Lower lobe of right lung (tissue), 2 donors: ENCODE data around the gene RUVBL1. TPM values are rescaled to one million over a fixed set of nuclear protein-coding genes. Genes with fewer than 3 reads are reported as not detected.

ENCODE experiments used
- ATAC-seq, 2 donors: fragments of 200-7000 bp; cut with Tn5 transposase; one replicate each; pipeline ENCODE4 v1.9.1; 2020 to 2022; ENCODE audit warnings: mild to moderate bottlenecking in 2 of 2, moderate library complexity in 2 of 2
- DNase-seq: peaks from one replicate; pipeline ENCODE4 v3.0.0-alpha.2; 2020
- H3K27ac ChIP-seq: fragments of 200-600 bp; one replicate; pipeline ENCODE4 v1.8.0; 2022
- H3K27me3 ChIP-seq: fragments of 200-600 bp; one replicate; pipeline ENCODE4 v1.8.0; 2022; ENCODE audit warnings: low read depth
- H3K36me3 ChIP-seq: fragments of 200-600 bp; one replicate; pipeline ENCODE4 v1.8.0; 2022; ENCODE audit warnings: mild to moderate bottlenecking
- H3K4me1 ChIP-seq: fragments of 200-600 bp; one replicate; pipeline ENCODE4 v1.8.0; 2022
- H3K4me3 ChIP-seq: fragments of 200-600 bp; one replicate; pipeline ENCODE4 v1.8.0; 2022; ENCODE audit warnings: mild to moderate bottlenecking
- H3K9me3 ChIP-seq: fragments of 200-600 bp; one replicate; pipeline ENCODE4 v1.8.0; 2022
- CTCF ChIP-seq: fragments of 200-600 bp; IDR thresholded peaks from one replicate; pipeline ENCODE4 v1.8.0; 2022; ENCODE audit warnings: antibody characterized with exemption, mild to moderate bottlenecking
- intact Hi-C: fragments of 100-400 bp; cut with DNase I; formaldehyde crosslinking; loops from one replicate; pipeline ENCODE4 v1.11.0; 2022
- long read RNA-seq: library from polyadenylated mRNA; unstranded; transcript quantifications from one replicate; pipeline ENCODE4 v2.0.0, GENCODE V29; 2021
- total RNA-seq: library from RNA; stranded (reverse); fragmentation: NEBNext Ultra II Directional; extraction: Animal tissue kit (Norgen Biotek cat#: 25700); gene quantifications from one replicate; pipeline ENCODE4 v1.2.1, GENCODE V29; 2021
- donor health status: DM: no; HTN: yes; CAD: no; lungs with severe emphysema.

Gene RUVBL1
- 21.4 TPM for total RNA-seq
- long read RNA-seq, transcript RUVBL1-201 (11 exons, 1,761 nt), result major isoform, 25 of 88 reads
- long read RNA-seq, partial matches to known transcripts, result 3 of 88 reads
- long read RNA-seq, other reads (novel, unspliced or antisense), result 60 of 88 reads

DNA sequence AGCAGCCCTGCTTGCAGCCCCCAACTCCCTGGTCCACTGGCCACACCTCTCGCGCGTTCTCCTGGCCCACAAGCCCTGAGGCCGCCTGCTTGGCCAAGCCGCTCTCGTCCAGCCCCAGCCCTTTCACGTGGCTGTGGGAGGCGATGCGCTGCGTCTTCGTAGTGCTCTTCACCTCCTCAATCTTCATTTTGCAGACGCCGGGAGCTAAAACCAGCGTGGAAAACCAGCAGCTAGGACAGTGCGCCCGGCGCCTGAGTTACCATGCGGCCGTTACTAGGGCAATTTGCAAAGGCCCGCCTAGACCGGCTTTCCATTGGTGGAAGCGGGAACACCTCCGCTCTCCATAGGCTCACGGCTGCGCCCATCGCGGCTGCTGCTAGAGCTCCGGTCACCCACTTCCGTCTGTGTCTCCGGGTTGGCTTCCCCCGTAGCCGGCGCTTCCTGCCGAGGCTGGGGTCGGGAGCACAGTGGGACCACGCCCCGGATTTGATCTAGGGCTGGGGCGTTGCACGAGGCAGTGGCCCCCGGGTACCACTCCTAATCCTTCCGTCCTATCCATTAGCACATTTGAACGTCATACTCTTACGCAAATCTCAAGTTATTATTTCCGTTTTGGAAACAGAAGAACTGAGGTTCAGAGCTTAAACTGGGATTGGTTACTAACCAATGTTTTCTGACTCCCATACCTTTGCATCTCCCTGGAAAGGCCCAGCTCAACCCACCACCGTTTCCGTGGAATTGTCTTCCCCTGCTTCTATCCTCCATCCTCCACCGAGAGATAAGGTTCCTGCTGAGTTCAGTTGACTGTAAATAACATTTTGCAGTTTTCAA, at the start of gene RUVBL1:
Gene RUVBL1 (minus strand): TSS at position 275 of the 831 bp plus-strand sequence. CDS start 88 bp downstream, at position 187.
- no peaks in the 10 kb centered on the region for H3K36me3 ChIP-seq
- DNase-seq, result peak; percentile 99
- H3K27me3 ChIP-seq, result no peaks in the 10 kb centered on the region
- intact Hi-C loops, result no loop called here
- H3K9me3 ChIP-seq, result no peaks in the 10 kb centered on the region
- ATAC-seq, result peak; percentile 100
- TF ChIP-seq CTCF, result no peak
- H3K4me3 ChIP-seq, result peak within 1 kb of the TSS; percentile 88
- peaks cover 20% of the 10 kb centered on the region for H3K4me1 ChIP-seq
- peak within 1 kb of the TSS; percentile 81 for H3K27ac ChIP-seq

GRCh38 chr3:128173200-128173599, 49.6 kb upstream of the RUVBL1 start:
- intact Hi-C loops, result no loop called here

DNA sequence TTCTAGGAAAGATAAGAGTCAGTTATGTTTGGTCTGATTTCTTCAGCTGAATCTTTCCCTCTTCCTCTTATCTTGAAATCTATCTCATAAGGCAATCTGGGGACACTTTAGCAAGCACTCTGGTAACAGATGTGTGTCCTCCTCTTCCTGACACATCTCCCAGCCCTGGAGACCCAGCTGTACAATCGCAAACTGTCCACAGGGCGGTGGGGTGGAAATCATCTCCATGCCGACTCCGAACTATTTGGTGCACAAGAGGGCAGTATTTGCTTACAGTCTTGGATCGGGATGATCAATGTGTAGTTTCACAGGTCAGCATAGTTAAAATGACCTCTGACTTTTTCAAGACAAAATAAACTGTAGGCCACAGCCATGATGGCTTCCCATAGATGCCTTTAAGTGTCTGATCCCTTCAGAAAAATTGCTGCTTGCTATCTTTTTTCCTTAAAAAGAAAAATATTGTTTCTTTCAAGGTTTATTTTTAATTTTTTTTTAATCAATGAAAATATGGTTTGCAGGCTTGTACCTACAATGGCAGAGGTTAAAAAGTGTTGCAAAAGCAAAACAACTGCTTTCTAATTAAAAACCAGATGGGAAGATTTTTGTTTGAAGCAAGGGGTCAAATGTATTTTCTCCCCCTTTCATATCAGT, 47.4 kb upstream of the RUVBL1 start:
- Histone ChIP-seq H3K4me1 (peaks cover 24% of the 10 kb centered on the region), H3K4me3 (no peak overlapping the region), H3K9me3 (no peaks in the 10 kb centered on the region), H3K36me3 (no peaks in the 10 kb centered on the region), H3K27ac (no peak overlapping the region), H3K27me3 (no peaks in the 10 kb centered on the region)
- peak; percentile 60 for TF ChIP-seq CTCF
- DNase-seq, result no peak
- peak; percentile 65 to 70 for ATAC-seq
- intact Hi-C loops, result no loop called here

More at GRCh38 chr3:128173200-128173599, 49.6 kb upstream of the RUVBL1 start:
- no peaks in the 10 kb centered on the region for H3K9me3 ChIP-seq
- H3K36me3 ChIP-seq, result no peaks in the 10 kb centered on the region
- peaks cover 24% of the 10 kb centered on the region for H3K4me1 ChIP-seq
- DNase-seq, result no peak
- no peak overlapping the region for H3K4me3 ChIP-seq
- ATAC-seq, result no peak
- H3K27me3 ChIP-seq, result no peaks in the 10 kb centered on the region
- no peak for TF ChIP-seq CTCF
- no peak overlapping the region for H3K27ac ChIP-seq

- intact Hi-C loops, result no loop called here
- Histone ChIP-seq H3K36me3 (no peaks in the 10 kb centered on the region), H3K4me1 (peaks cover 8% of the 10 kb centered on the region), H3K27ac (no peak overlapping the region), H3K27me3 (no peaks in the 10 kb centered on the region), H3K4me3 (no peak overlapping the region), H3K9me3 (no peaks in the 10 kb centered on the region)
- no peak for TF ChIP-seq CTCF
- DNase-seq, result no peak
- no peak for ATAC-seq
These were observed 45.2 kb upstream of the RUVBL1 start for GRCh38 chr3:128168836-128169235.

DNA sequence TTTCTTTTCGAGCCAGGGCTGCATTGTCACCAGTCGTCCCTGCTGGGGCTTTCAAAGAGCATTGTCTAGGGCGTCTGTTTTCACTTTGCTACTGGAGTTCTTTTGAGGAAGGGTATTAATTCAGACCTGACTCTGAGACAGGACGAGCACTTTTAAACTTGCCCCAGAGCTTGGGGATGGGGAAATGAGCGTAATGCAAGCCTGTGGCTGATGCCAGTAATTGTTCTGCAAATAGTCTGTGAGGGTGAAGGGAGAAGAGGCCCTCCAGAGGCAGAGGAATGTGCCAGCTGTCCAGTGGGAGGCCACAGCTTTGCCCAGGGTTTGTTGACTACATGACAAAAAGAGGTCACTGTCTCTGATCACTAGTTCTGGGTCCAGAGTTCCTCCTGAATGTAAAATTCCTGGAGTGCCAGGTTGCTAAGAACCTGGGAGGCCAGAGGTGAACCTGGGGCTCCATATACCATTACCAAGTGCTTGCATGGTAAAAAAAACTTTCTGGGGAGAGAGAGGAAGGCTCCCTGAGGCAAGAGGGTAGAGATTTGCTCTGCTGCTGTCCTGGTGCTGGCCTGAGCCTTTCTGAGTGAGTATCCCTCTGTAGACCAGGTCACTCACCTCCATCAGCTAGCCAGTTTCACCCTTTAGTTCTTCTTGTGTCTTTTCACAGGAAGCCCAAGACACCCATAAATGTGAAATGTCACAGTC, 44.5 kb upstream of the RUVBL1 start:
- H3K27ac ChIP-seq, result no peak overlapping the region
- TF ChIP-seq CTCF, result no peak
- H3K4me1 ChIP-seq, result peaks cover 8% of the 10 kb centered on the region
- ATAC-seq, result no peak
- no peaks in the 10 kb centered on the region for H3K27me3 ChIP-seq
- intact Hi-C loops, result no loop called here
- H3K4me3 ChIP-seq, result no peak overlapping the region
- H3K9me3 ChIP-seq, result no peaks in the 10 kb centered on the region
- no peaks in the 10 kb centered on the region for H3K36me3 ChIP-seq
- no peak for DNase-seq
